Measurements from ENCODE around the gene WDPCP. TPM values are rescaled to one million over a fixed set of nuclear protein-coding genes. Genes with fewer than 3 reads are reported as not detected.

Gene WDPCP
- total and polyA plus RNA-seq, 10 of the 15 experiments (the other 5 are each of a cell fraction or from before 2014, with no cell fraction given), result 2.1 to 7.9 (median 4.6) TPM

DNA sequence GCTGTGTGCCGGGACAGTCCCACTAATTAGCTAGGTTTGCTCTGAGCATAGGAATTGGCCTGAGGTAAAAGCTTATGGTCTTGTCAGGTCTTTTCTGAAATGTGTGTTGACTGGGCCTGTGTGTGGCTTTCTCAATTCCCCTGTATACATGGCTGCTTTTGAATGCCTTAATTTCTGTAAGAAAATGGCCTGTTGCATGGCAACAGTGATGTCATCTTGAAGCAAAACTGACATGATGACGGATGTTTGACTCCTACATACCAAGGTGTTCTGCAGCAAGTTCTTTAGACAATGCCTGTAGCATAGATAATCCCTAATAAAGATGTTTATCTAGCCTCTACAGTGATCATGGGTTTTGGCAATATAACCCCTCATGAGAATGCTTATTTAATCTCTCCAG is 339.1 kb downstream of the WDPCP start:
- CTCF ChIA-PET, result interaction anchor here (1.0 kb wide), 1 partner anchor 82 kb away, joined by 3 read pairs; no protein-coding TSS in a partner anchor
- no TSS peak for BruUV-seq (replicated peaks)
- ATAC-seq (no peak), FAIRE-seq (no peak), DNase-seq (ENCODE audit: low read depth, low spot score) (no peak)
- no peaks in the 10 kb centered on the region; the same call in 2 of the 3 replicates for H3K9me3 ChIP-seq (replicated peaks; ENCODE audit: control insufficient read depth, insufficient read depth, low read length)
- H3K27ac ChIP-seq (ENCODE audit: control insufficient read depth, insufficient read depth), result no peak overlapping the region
- H3K4me2 ChIP-seq (ENCODE audit: control insufficient read depth, insufficient read depth), result no peak overlapping the region
- SMC1A ChIA-PET (ENCODE audit: uncharacterized antibody, unreplicated experiment), result interaction anchor here (1.0 kb wide), 1 partner anchor 10 kb away, joined by 3 read pairs; no protein-coding TSS in a partner anchor
- TF ChIP-seq, protein P1, sequence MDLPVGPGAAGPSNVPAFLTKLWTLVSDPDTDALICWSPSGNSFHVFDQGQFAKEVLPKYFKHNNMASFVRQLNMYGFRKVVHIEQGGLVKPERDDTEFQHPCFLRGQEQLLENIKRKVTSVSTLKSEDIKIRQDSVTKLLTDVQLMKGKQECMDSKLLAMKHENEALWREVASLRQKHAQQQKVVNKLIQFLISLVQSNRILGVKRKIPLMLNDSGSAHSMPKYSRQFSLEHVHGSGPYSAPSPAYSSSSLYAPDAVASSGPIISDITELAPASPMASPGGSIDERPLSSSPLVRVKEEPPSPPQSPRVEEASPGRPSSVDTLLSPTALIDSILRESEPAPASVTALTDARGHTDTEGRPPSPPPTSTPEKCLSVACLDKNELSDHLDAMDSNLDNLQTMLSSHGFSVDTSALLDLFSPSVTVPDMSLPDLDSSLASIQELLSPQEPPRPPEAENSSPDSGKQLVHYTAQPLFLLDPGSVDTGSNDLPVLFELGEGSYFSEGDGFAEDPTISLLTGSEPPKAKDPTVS (IDR thresholded peaks at IDR 0.05; ENCODE audit: low read depth, low read length), result no peak
- TF ChIP-seq, protein P2, sequence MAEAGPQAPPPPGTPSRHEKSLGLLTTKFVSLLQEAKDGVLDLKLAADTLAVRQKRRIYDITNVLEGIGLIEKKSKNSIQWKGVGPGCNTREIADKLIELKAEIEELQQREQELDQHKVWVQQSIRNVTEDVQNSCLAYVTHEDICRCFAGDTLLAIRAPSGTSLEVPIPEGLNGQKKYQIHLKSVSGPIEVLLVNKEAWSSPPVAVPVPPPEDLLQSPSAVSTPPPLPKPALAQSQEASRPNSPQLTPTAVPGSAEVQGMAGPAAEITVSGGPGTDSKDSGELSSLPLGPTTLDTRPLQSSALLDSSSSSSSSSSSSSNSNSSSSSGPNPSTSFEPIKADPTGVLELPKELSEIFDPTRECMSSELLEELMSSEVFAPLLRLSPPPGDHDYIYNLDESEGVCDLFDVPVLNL (IDR thresholded peaks at IDR 0.05; ENCODE audit: low read depth, low read length), result no peak
- TF ChIP-seq POLR2AphosphoS2 (IDR thresholded peaks at IDR 0.05; ENCODE audit: low read depth, low read length), result no peak
- TF ChIP-seq SMAD5 (IDR thresholded peaks at IDR 0.05; ENCODE audit: low read depth), result no peak
- no peak for TF ChIP-seq MEF2A (IDR thresholded peaks at IDR 0.05; ENCODE audit: insufficient read depth, low read depth, low read length)
- no peak for TF ChIP-seq TAF1 (IDR thresholded peaks at IDR 0.05; ENCODE audit: borderline replicate concordance, low read depth, low read length)
- TF ChIP-seq JUNB (IDR thresholded peaks at IDR 0.05), result no peak
- TF ChIP-seq MYB (IDR thresholded peaks at IDR 0.05; ENCODE audit: borderline replicate concordance, low read depth, low read length), result no peak
- TF ChIP-seq, protein P3, sequence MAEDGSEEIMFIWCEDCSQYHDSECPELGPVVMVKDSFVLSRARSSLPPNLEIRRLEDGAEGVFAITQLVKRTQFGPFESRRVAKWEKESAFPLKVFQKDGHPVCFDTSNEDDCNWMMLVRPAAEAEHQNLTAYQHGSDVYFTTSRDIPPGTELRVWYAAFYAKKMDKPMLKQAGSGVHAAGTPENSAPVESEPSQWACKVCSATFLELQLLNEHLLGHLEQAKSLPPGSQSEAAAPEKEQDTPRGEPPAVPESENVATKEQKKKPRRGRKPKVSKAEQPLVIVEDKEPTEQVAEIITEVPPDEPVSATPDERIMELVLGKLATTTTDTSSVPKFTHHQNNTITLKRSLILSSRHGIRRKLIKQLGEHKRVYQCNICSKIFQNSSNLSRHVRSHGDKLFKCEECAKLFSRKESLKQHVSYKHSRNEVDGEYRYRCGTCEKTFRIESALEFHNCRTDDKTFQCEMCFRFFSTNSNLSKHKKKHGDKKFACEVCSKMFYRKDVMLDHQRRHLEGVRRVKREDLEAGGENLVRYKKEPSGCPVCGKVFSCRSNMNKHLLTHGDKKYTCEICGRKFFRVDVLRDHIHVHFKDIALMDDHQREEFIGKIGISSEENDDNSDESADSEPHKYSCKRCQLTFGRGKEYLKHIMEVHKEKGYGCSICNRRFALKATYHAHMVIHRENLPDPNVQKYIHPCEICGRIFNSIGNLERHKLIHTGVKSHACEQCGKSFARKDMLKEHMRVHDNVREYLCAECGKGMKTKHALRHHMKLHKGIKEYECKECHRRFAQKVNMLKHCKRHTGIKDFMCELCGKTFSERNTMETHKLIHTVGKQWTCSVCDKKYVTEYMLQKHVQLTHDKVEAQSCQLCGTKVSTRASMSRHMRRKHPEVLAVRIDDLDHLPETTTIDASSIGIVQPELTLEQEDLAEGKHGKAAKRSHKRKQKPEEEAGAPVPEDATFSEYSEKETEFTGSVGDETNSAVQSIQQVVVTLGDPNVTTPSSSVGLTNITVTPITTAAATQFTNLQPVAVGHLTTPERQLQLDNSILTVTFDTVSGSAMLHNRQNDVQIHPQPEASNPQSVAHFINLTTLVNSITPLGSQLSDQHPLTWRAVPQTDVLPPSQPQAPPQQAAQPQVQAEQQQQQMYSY (CRISPR knock-in tag; IDR thresholded peaks at IDR 0.05), result no peak
- TF ChIP-seq NFYA (IDR thresholded peaks at IDR 0.05; ENCODE audit: borderline replicate concordance, low read depth, low read length), result no peak
- TF ChIP-seq MTA2 (IDR thresholded peaks at IDR 0.05; ENCODE audit: low read depth), result no peak
- no peaks in the 10 kb centered on the region for H3K79me2 ChIP-seq (ENCODE audit: control insufficient read depth, insufficient read depth, low read length)
- no peak overlapping the region for H3K9ac ChIP-seq (ENCODE audit: control insufficient read depth, insufficient read depth, low read length)
- H3K27me3 ChIP-seq (replicated peaks in 1 of 2; ENCODE audit: control insufficient read depth in 2 of 2, insufficient read depth in 2 of 2, low read length in 1 of 2), result no peaks in the 10 kb centered on the region
- no peaks in the 10 kb centered on the region for H3K36me3 ChIP-seq (ENCODE audit: control insufficient read depth in 2 of 2, insufficient read depth in 2 of 2, low read length in 1 of 2)
- intact Hi-C loops (cut with micrococcal nuclease; ENCODE audit: unreplicated experiment) (no loop called here), in situ Hi-C loops (cut with MboI) (no loop called here)
- 53% methylated on average over 2 of the region's 2 CpGs for WGBS (ENCODE audit: insufficient coverage, insufficient replicate concordance, low lambda C conversion rate, missing lambda C conversion rate)
- H3K4me3 ChIP-seq, result no peak overlapping the region
- no peaks in the 10 kb centered on the region for H4K20me1 ChIP-seq (ENCODE audit: control insufficient read depth, insufficient read depth)
- POLR2A ChIA-PET, result no interaction called here
- no peak overlapping the region for H2AFZ ChIP-seq (ENCODE audit: control insufficient read depth, low read depth, low read length)
- RAD21 ChIA-PET (ENCODE audit: unreplicated experiment), result no interaction called here
- no peaks in the 10 kb centered on the region for H3K4me1 ChIP-seq (ENCODE audit: control insufficient read depth, insufficient read depth, low read length)
